H1 (cell line): ENCODE results near the gene DYSF. TPM values are rescaled to one million over a fixed set of nuclear protein-coding genes. Genes with fewer than 3 reads are reported as not detected.

ENCODE experiments used
- USF2 ChIP-seq: IDR thresholded peaks from 2 replicates; pipeline ENCODE4 v1.6.1; 2011; ENCODE audit warnings: low read length, improper control_type of control experiment
- polyA plus RNA-seq, 7 experiments: library from polyadenylated mRNA; depleted of rRNA in 3 of 7; stranded (reverse) in 5 of 7; unstranded in 2 of 7; fragments of >200 nt in 5 of 7; fragments of 200-250 nt in 2 of 7; gene quantifications; 1 replicate in 5 of 7; 2 replicates in 1 of 7; 4 replicates in 1 of 7; pipeline versions ENCODE4 v1.2.1 to v1.2.3, GENCODE V29; 2011 to 2013; ENCODE audit warnings: missing spikeins in 2 of 7, mixed read lengths in 2 of 7
- total RNA-seq: library from RNA; stranded (reverse); fragmentation: NEBNext Ultra II Directional; extraction: Animal tissue kit (Norgen Biotek cat#: 25700); gene quantifications from 2 replicates; pipeline ENCODE4 v1.2.1, GENCODE V29; 2021

The DYSF gene
- total and polyA plus RNA-seq, 2 of the 8 experiments (the other 6 are each of a cell fraction or from before 2014, with no cell fraction given): 5.8 to 7.1 TPM

GRCh38 chr2:71684226-71685072, 231.1 kb downstream of the DYSF start (continued):
- no peak for TF ChIP-seq USF2
